NCI-H510A (cell line): ENCODE results near the gene ANKRD31.
"Not testable (repeated sequence)": the region's sequence is repeated elsewhere in the genome, so short reads cannot be mapped to it uniquely, and the experiment has no call there.

Experiments used
- DNase-seq: peaks from one replicate; lab custom pipeline; 2025; lab: John Stamatoyannopoulos, UW

The ANKRD31 gene

GRCh38 chr5:75220787-75221186 is 15.9 kb downstream of the ANKRD31 start:
- DNase-seq, result not testable (repeated sequence)

- no peak for DNase-seq
These were observed 21.8 kb downstream of the ANKRD31 start for GRCh38 chr5:75214928-75215327.

- no peak for DNase-seq
These were observed 22.3 kb downstream of the ANKRD31 start for GRCh38 chr5:75214409-75214808.

DNA sequence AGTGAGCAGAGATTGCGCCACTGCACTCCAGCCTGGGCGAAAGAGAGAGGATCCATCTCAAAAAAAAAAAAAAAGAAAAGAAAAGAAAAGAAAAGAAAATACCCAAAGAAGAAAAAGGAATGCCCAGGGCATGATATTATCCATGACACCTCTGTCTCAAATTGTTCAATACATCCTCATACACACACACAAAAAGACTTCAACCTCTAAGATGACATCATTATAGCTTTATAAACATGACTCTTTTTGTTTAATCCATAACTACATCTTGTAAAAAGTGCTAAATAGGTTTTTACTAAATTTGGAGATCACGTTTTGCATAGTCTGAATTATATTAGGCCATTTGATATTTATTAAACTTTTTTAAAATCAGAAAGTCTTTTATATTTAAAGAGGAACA is 33.1 kb downstream of the ANKRD31 start:
- no peak for DNase-seq

GRCh38 chr5:75202935-75203334 is 33.7 kb downstream of the ANKRD31 start:
- DNase-seq, result no peak

DNA sequence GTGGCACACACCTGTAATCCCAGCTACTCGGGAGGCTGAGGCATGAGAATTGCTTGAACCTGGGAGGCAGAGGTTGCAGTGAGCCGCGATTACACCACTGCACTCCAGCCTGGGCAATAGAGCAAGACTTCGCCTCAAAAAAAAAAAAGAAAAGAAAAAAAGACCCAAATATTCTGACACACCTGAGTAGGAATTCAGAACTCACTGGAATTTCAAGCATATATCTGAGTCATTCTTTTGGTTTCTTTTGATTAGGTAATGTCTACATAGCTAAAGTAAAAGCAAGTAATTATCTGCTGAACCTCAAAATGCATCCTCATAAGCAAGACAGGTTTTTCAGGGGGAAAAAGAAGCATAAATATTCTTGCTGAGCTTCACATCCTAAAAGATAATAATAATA is 35.9 kb downstream of the ANKRD31 start:
- no peak for DNase-seq

GRCh38 chr5:75199946-75200345 is 36.7 kb downstream of the ANKRD31 start:
- DNase-seq, result no peak

DNA sequence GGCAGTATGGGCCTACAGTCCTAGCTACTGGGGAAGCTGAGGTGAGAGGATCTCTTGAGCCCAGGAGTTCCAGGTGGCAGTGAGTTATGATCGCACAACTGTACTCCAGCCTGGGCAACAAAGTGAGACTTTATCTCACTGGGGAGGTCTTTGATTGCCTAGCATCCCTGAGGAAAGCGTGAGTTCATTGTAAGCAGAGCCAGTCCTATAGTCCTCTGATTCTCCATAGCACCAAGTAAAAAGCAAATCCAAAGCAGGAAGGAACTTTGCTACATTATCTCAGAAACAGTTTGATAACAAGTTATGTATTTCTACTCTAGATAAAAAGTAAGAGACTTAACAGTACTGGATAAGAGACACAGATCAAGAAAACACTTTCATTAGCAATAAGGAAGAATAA is 37.6 kb downstream of the ANKRD31 start:
- DNase-seq, result no peak

- no peak for DNase-seq
These were observed 38.9 kb downstream of the ANKRD31 start for GRCh38 chr5:75197745-75198144.

DNA sequence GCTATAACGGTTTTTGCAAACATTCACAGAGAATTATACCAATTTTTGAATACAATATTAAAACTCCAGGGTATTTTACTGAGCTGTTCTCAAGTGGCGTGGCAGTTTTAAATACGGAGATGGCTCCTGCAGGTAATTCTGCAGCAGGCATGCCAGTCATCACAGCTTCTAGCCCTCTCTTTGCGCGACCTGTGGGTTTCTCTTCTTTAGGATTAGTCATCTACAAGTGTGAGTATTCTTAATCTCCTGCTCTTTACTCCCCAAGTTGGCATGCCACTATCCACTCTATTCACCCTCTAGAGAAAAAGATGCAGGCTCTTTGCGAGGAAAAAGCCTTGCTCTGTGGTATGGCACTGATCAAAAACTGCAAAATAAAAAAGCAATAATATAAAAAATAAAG is 43.9 kb downstream of the ANKRD31 start:
- DNase-seq, result no peak

DNA sequence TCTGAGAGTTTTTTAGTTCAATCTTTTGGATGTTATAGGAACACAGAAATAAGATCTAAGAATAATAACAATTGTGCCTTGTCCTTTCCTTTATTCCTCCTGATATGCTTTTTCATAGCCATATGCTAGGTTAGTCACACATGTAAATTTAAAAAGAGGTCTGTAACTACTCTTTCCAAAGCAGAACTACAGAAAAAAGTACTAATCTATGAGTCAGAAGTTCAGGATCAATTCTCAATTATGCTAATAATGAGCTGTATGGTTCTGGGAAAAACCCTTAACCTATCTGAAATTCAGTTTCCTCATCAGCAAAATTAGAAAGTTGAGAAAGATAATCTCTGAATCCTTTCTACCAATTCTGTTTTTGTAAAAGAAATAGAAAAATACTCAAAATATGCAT is 44.4 kb downstream of the ANKRD31 start:
- no peak for DNase-seq

DNA sequence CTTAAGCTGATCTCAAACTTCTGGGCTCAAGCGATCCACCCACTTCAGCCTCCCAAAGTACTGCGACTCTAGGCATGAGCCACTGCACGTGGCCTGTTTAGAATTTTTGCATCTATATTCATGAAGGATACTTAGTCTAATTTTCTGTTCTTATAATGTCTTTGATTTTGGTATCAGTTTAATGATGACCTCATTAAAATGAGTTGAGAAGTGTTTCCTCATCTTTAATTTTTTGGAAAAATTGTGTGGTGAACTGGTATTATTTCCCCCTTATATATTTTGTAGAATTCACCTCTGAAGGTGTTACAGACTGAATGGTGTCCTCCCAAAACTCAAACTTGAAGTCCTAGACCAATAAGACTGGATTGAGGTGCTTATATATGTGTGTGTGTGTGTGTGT is 46.5 kb downstream of the ANKRD31 start:
- no peak for DNase-seq

- DNase-seq, result no peak
These were observed 47.3 kb downstream of the ANKRD31 start for GRCh38 chr5:75189353-75189752.

DNA sequence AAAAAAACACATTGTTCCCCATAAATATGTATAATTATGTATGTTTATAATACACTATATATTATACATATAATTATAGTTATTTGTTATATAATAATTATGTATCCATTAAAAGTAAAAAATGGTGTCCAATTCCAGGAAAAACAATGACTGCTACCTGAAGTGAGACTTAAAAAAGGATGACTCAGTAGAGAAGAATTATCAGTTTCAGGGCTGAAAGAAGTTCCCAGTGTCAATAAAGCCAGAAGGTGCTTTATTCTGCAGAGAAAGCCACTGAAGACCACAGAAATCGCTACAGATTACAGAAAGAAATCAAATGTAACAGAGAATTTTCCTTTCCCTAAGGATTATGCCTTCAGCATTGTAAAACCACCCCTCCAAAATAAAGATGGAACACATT is 50.9 kb downstream of the ANKRD31 start:
- no peak for DNase-seq

DNA sequence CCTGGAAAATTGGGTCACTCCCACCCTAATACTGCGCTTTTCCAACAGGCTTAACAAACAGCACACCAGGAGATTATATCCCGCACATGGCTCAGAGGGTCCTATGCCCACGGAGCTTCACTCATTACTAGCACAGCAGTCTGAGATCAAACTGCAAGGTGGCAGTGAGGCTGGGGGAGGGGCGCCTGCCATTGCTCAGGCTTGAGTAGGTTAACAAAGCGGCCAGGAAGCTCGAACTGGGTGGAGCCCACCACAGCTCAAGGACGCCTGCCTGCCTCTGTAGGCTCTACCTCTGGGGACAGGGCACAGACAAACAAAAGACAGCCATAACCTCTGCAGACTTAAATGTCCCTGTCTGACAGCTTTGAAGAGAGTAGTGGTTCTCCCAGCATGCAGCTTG is 60.7 kb downstream of the ANKRD31 start:
- not testable (repeated sequence) for DNase-seq

DNA sequence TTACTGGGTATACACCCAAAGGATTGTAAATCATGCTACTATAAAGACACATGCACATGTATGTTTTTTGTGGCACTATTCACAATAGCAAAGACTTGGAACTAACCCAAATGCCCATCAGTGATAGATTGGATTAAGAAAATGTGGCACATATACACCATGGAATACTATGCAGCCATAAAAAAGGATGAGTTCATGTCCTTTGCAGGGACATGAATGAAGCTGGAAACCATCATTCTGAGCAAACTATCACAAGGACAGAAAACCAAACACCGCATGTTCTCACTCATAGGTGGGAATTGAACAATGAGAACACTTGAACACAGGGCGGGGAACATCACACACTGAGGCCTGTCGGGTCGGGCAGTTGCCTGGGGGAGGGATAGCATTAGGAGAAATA is 61.8 kb downstream of the ANKRD31 start:
- DNase-seq, result not testable (repeated sequence)

- DNase-seq, result no peak
These were observed 67.2 kb downstream of the ANKRD31 start for GRCh38 chr5:75169516-75169915.

GRCh38 chr5:75168026-75168735 is 68.5 kb downstream of the ANKRD31 start:
- no peak for DNase-seq

- no peak for DNase-seq
These were observed 69.3 kb downstream of the ANKRD31 start for GRCh38 chr5:75167345-75167744.

- DNase-seq, result not testable (repeated sequence)
These were observed 75.2 kb downstream of the ANKRD31 start for GRCh38 chr5:75161508-75161907.

DNA sequence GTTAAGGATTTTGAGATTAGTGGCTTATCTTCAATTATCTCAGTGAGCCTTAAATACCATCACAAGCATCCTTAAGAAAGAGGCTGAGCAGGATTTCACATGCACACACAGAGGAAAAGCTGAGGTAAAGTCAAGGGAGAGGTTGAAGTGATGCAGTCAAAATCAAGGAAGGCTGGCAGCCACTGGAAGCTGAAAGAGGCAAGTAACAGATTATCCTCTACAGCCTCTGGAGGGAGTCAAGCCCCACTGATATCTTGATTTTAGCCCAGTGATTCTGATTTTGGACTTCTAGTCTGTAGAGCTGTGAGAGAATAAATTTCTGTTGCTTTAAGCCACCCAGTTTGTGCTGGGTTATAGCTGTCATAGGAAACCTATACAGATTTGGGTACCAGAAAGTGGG is 80.1 kb downstream of the ANKRD31 start:
- DNase-seq, result no peak

DNA sequence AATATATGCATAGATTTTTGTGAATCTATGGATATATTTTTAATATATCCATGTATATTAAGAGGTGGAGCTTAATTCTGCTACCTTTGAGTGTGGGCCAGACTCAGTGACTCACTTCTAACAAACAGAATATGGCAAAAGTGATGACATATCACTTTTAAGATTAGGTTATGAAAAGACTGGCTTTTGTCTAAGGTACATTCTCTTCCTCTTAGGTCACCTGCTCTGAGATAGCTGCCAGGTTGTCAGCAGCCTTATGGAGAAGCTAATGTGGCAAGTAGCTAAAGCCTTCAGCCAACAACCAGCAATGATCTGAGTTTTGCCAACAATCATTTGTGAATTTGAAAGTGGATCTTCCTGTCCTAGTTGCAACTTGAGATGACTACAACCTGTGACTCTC is 83.8 kb downstream of the ANKRD31 start:
- no peak for DNase-seq

- no peak for DNase-seq
These were observed 88.6 kb downstream of the ANKRD31 start for GRCh38 chr5:75148051-75148450.

GRCh38 chr5:75142566-75143136 is 94.0 kb downstream of the ANKRD31 start:
- no peak for DNase-seq
